ENCODE results near the gene PCDH9.
"Not testable (repeated sequence)": the region's sequence is repeated elsewhere in the genome, so short reads cannot be mapped to it uniquely, and the experiment has no call there.

PCDH9 gene

DNA sequence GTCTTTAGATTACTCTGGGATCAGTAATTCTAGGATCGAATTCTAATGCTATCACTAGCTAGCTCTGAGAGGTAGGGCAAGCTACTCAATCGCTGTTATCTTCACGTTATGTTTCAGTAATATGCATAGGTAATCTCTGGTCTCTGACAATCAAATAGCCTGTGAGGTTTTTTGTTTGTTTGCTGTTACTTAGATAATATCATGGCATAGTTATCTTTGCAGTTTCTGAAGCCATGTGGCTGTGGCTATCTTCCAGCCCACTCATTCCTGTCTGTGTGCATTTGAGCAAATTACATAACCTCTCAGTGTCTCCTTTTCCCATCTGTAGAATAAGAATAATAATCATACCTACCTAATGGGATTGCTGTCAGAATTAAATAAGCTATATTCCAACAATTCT is 330.2 kb downstream of the PCDH9 start:
- Mint-ChIP-seq H3K27ac (no peak overlapping the region), H3K4me1 (ENCODE audit: low read depth) (no peaks in the 10 kb centered on the region), H3K27me3 (no peaks in the 10 kb centered on the region), H3K36me3 (ENCODE audit: low read depth) (no peaks in the 10 kb centered on the region), H3K4me3 (no peak overlapping the region), H3K9me3 (no peaks in the 10 kb centered on the region)
- intact Hi-C loops (cut with micrococcal nuclease): no loop called here

DNA sequence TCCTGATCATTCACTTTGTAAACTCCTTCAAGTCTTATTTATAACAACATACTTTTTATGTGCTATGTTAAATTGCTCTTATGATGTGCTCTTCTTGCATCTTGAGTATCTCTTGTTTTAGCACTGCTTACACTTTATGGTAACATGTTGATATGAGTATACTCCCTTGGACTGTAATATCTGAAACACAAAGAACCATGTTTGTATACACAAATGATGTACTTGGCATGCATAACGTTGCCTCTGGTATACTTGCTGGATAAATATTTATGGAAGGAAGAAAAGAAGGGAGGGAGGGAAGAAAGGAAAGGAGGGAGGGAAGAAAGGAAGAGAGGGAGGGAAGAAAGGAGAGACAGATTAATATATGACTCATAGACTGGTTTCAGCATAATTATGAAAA is 333.2 kb downstream of the PCDH9 start:
- H3K27ac Mint-ChIP-seq: no peak overlapping the region
- no peak overlapping the region for H3K4me3 Mint-ChIP-seq
- no peaks in the 10 kb centered on the region for H3K36me3 Mint-ChIP-seq (ENCODE audit: low read depth)
- H3K4me1 Mint-ChIP-seq (ENCODE audit: low read depth): no peaks in the 10 kb centered on the region
- H3K27me3 Mint-ChIP-seq: no peaks in the 10 kb centered on the region
- H3K9me3 Mint-ChIP-seq: no peaks in the 10 kb centered on the region
- intact Hi-C loops (cut with micrococcal nuclease): no loop called here

GRCh38 chr13:66895780-66896179 is 334.4 kb downstream of the PCDH9 start:
- Mint-ChIP-seq H3K4me1 (ENCODE audit: low read depth) (no peaks in the 10 kb centered on the region), H3K36me3 (ENCODE audit: low read depth) (no peaks in the 10 kb centered on the region), H3K9me3 (peaks cover 5% of the 10 kb centered on the region), H3K27ac (no peak overlapping the region), H3K27me3 (no peaks in the 10 kb centered on the region), H3K4me3 (no peak overlapping the region)
- intact Hi-C loops (cut with micrococcal nuclease): no loop called here

GRCh38 chr13:66895320-66895719 is 334.8 kb downstream of the PCDH9 start:
- Mint-ChIP-seq H3K27me3 (no peaks in the 10 kb centered on the region), H3K4me1 (ENCODE audit: low read depth) (no peaks in the 10 kb centered on the region), H3K9me3 (peaks cover 7% of the 10 kb centered on the region), H3K4me3 (no peak overlapping the region), H3K27ac (no peak overlapping the region), H3K36me3 (ENCODE audit: low read depth) (no peaks in the 10 kb centered on the region)
- intact Hi-C loops (cut with micrococcal nuclease): no loop called here

DNA sequence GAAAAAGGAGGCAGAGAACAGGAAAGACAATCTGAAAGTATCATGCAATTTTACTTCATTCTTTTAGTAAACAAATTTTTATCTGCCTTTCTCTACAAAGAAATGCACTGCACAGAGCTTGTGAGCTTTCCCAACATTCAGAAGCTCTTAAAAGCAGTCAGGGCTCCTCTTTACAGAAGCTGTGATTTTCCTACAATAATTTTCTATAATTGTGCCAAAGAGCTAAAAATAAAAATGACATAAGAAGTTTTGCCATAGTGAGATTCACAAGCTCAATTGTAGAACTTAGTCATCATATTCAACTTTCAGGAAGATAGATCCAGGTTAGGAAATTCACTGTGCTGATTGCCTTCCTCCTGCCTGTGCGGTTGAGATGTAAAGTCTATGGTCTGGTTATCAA is 341.4 kb downstream of the PCDH9 start:
- H3K4me1 Mint-ChIP-seq (ENCODE audit: low read depth): no peaks in the 10 kb centered on the region
- no peaks in the 10 kb centered on the region for H3K27me3 Mint-ChIP-seq
- H3K4me3 Mint-ChIP-seq: no peak overlapping the region
- H3K9me3 Mint-ChIP-seq: peaks cover 7% of the 10 kb centered on the region
- no peak overlapping the region for H3K27ac Mint-ChIP-seq
- intact Hi-C loops (cut with micrococcal nuclease): no loop called here
- no peaks in the 10 kb centered on the region for H3K36me3 Mint-ChIP-seq (ENCODE audit: low read depth)

GRCh38 chr13:66887088-66887487 is 343.0 kb downstream of the PCDH9 start:
- Mint-ChIP-seq H3K4me3 (no peak overlapping the region), H3K4me1 (ENCODE audit: low read depth) (no peaks in the 10 kb centered on the region), H3K27ac (no peak overlapping the region), H3K27me3 (no peaks in the 10 kb centered on the region), H3K9me3 (peaks cover 7% of the 10 kb centered on the region), H3K36me3 (ENCODE audit: low read depth) (no peaks in the 10 kb centered on the region)
- intact Hi-C loops (cut with micrococcal nuclease): no loop called here

DNA sequence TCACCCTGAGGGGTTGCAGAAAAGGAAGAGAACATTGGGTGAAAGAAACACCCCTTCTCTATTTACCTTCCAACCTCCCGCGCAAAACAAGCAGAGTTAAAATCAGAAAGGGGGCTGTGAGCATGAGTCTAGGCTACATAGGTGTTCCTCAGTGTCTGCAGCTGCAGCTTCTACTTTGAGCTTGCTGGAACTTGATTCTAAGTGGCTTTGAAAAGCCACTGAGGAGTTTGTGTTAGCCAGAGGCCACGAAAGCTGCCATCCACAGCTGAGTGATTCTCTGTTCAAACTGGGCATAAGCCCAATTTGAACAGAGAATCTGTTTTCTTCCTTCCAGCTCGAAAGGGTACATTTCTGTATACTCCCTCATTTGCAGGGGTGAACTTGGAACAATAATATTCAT is 343.9 kb downstream of the PCDH9 start:
- peaks cover 7% of the 10 kb centered on the region for H3K9me3 Mint-ChIP-seq
- intact Hi-C loops (cut with micrococcal nuclease): no loop called here
- H3K36me3 Mint-ChIP-seq (ENCODE audit: low read depth): no peaks in the 10 kb centered on the region
- no peaks in the 10 kb centered on the region for H3K4me1 Mint-ChIP-seq (ENCODE audit: low read depth)
- H3K27me3 Mint-ChIP-seq: no peaks in the 10 kb centered on the region
- H3K27ac Mint-ChIP-seq: no peak overlapping the region
- H3K4me3 Mint-ChIP-seq: no peak overlapping the region

GRCh38 chr13:66881170-66881569 is 349.0 kb downstream of the PCDH9 start:
- H3K9me3 Mint-ChIP-seq; H3K36me3 Mint-ChIP-seq (ENCODE audit: low read depth); H3K4me3 Mint-ChIP-seq; H3K27me3 Mint-ChIP-seq; H3K27ac Mint-ChIP-seq; H3K4me1 Mint-ChIP-seq (ENCODE audit: low read depth); intact Hi-C loops (cut with micrococcal nuclease): not testable (repeated sequence)

GRCh38 chr13:66879988-66880387 is 350.1 kb downstream of the PCDH9 start:
- Mint-ChIP-seq H3K4me1 (ENCODE audit: low read depth) (no peaks in the 10 kb centered on the region), H3K9me3 (peaks cover 8% of the 10 kb centered on the region), H3K27ac (no peak overlapping the region), H3K27me3 (no peaks in the 10 kb centered on the region), H3K36me3 (ENCODE audit: low read depth) (no peaks in the 10 kb centered on the region), H3K4me3 (no peak overlapping the region)
- intact Hi-C loops (cut with micrococcal nuclease): no loop called here

GRCh38 chr13:66875264-66875663 is 354.9 kb downstream of the PCDH9 start:
- Mint-ChIP-seq H3K27ac (no peak overlapping the region), H3K27me3 (no peaks in the 10 kb centered on the region), H3K36me3 (ENCODE audit: low read depth) (no peaks in the 10 kb centered on the region), H3K9me3 (peaks cover 8% of the 10 kb centered on the region), H3K4me1 (ENCODE audit: low read depth) (no peaks in the 10 kb centered on the region), H3K4me3 (no peak overlapping the region)
- intact Hi-C loops (cut with micrococcal nuclease): no loop called here

- Mint-ChIP-seq H3K27ac (no peak overlapping the region), H3K36me3 (ENCODE audit: low read depth) (no peaks in the 10 kb centered on the region), H3K4me1 (ENCODE audit: low read depth) (no peaks in the 10 kb centered on the region), H3K4me3 (no peak overlapping the region), H3K27me3 (no peaks in the 10 kb centered on the region), H3K9me3 (no peaks in the 10 kb centered on the region)
- intact Hi-C loops (cut with micrococcal nuclease): no loop called here
Observed at GRCh38 chr13:66864627-66865026, 365.5 kb downstream of the PCDH9 start.

- H3K4me1 Mint-ChIP-seq (ENCODE audit: low read depth): no peaks in the 10 kb centered on the region
- H3K36me3 Mint-ChIP-seq (ENCODE audit: low read depth): no peaks in the 10 kb centered on the region
- H3K4me3 Mint-ChIP-seq: no peak overlapping the region
- H3K9me3 Mint-ChIP-seq: peaks cover 9% of the 10 kb centered on the region
- H3K27me3 Mint-ChIP-seq: no peaks in the 10 kb centered on the region
- no peak overlapping the region for H3K27ac Mint-ChIP-seq
- intact Hi-C loops (cut with micrococcal nuclease): no loop called here
Observed at GRCh38 chr13:66860878-66861417, 369.2 kb downstream of the PCDH9 start.

DNA sequence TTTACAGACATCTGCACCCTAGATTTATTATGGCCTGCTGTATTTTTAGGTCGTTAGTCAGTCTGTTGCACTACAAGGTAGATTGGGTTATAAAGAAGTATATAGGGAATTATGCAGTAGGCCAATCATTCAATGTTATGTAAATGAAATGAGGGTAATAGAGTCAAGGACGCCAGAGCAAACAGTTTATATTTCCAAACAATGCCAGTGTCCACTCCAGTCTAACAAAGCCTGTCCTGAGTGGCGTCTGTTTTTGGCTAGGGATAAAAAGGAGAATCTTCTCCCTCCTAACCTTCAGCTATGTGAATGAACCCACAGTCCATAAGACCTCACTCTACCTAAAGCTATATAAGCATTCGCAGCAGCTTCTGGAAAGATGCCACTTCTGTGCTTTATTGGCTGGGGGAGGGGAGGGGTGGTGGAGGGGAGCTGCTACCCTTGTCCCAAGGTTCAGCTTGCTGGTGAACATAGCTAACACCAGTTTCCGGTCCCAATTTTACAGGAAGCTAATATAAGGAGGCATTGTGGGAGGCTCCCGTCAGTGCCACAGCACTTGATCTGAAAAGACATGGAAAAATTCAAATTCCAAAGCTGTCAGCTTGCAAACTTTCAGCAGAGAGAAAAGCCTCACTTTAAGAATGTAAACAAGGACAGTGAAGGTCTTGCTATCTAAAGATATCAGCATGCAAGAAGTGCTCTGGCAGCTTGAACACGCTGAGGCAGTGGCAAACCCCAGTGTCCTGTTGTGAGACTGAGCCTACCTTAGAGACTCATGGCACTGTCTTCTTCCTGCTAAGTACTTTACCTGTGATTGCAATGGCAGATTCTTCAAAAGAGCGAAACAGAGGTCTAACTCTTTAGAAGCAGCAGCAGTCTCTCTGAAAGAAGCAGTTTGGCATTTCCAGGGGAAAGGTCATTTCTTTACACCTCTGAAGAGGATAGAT is 369.9 kb downstream of the PCDH9 start:
- Mint-ChIP-seq H3K27me3 (no peaks in the 10 kb centered on the region), H3K27ac (no peak overlapping the region), H3K4me1 (ENCODE audit: low read depth) (no peaks in the 10 kb centered on the region), H3K4me3 (no peak overlapping the region), H3K36me3 (ENCODE audit: low read depth) (no peaks in the 10 kb centered on the region), H3K9me3 (peaks cover 9% of the 10 kb centered on the region)
- intact Hi-C loops (cut with micrococcal nuclease): no loop called here

GRCh38 chr13:66859078-66859477 is 371.1 kb downstream of the PCDH9 start:
- Mint-ChIP-seq H3K4me1 (ENCODE audit: low read depth) (no peaks in the 10 kb centered on the region), H3K4me3 (no peak overlapping the region), H3K27me3 (no peaks in the 10 kb centered on the region), H3K9me3 (peaks cover 9% of the 10 kb centered on the region), H3K27ac (no peak overlapping the region), H3K36me3 (ENCODE audit: low read depth) (no peaks in the 10 kb centered on the region)
- intact Hi-C loops (cut with micrococcal nuclease): no loop called here

DNA sequence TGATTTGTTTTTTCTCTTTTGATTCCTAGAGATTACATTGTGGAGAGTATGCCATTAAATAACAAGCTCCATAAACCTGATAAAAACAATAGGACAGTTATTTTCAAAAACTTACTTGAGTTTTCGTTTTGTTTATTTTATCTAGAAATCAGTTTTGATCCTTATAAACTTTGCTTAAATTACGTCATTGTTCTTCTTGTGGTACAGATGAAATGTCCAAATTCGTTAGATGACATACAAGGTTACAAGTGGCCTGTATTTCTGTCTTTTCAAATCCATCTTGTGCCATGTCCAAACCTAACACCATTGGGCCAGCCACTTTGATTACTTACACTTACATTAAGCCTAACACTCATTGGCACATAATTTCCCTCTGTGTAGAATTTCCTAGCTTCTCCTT is 372.0 kb downstream of the PCDH9 start:
- H3K27me3 Mint-ChIP-seq: no peaks in the 10 kb centered on the region
- H3K36me3 Mint-ChIP-seq (ENCODE audit: low read depth): no peaks in the 10 kb centered on the region
- intact Hi-C loops (cut with micrococcal nuclease): no loop called here
- H3K9me3 Mint-ChIP-seq: peaks cover 9% of the 10 kb centered on the region
- no peak overlapping the region for H3K27ac Mint-ChIP-seq
- H3K4me3 Mint-ChIP-seq: no peak overlapping the region
- no peaks in the 10 kb centered on the region for H3K4me1 Mint-ChIP-seq (ENCODE audit: low read depth)

Measured in dendritic cell treated with granulocyte-macrophage colony-stimulating factor and Interleukin-4, amounts not matched to agents 40 ng/mL and 50 ng/mL, for 4 days (primary cell).